GM19438 (cell line): Measurements from ENCODE around the gene KNDC1.

Source experiments
- ATAC-seq: cut with Tn5 transposase; IDR thresholded peaks from one replicate; pipeline ENCODE4 v1.9.1; 2021; ENCODE audit warnings: low read depth; ENCODE audit not compliant: unreplicated experiment

The KNDC1 gene

GRCh38 chr10:133187906-133188681, 28.1 kb downstream of the KNDC1 start:
- no peak for ATAC-seq

GRCh38 chr10:133189256-133189655, 29.2 kb downstream of the KNDC1 start:
- no peak for ATAC-seq

GRCh38 chr10:133189726-133190125, 29.7 kb downstream of the KNDC1 start:
- ATAC-seq, result no peak

DNA sequence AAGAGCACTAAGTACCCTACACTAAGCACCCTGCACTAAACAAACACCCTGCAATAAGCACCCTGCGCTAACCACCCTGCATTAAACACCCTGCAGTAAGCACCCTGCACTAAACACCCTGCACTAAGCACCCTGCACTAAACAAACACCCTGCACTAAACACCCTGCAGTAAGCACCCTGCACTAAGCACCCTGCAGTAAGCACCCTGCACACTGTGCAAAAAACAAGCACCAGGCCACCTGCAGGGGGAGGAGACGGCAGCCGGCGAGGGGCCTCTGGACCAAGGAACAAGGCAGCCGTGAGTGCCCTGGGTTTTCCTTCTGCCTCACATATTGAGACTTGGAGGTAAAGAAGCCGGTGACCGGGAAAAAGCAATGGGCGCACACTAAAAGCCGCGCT, 30.2 kb downstream of the KNDC1 start:
- ATAC-seq, result no peak

DNA sequence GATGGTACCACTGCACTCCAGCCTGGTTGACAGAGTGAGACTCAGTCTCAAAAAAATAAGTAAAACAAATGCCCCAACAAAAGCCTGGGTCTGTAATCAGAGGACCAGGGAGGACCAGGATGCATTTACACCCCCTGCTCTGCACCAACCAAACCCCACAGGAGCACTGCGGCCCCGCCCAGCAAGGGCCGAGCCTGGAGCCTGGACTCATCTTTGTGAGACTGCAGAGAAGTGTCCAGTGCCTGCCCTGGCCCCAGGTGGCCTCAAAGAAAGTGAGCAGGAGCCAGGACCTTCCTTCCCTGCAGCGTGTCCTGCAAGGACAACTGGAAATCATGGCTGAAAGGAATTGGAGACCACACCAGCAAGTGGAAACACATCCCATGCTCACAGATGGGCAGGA, 31.6 kb downstream of the KNDC1 start:
- no peak for ATAC-seq

GRCh38 chr10:133194151-133194550, 34.1 kb downstream of the KNDC1 start:
- no peak for ATAC-seq

DNA sequence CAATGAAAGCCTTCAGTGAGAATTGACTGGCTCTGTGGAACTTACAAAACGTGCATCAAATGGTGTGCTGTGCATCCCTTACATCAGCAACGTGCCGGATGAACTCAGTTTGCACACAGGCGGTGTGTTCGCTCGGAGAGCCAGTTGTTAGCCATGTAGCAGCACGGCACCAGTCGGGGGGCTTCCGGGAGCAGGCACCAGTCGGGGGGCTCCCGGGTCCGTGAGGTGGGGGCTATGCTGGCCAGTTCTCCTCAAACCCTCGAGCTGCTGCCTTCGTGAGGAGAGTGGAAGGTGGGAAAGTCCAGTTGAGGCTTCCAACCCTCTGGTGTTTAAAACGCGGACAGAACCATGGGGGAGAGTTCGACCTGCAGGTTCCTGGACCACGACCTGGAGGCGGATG, 35.1 kb downstream of the KNDC1 start:
- no peak for ATAC-seq

DNA sequence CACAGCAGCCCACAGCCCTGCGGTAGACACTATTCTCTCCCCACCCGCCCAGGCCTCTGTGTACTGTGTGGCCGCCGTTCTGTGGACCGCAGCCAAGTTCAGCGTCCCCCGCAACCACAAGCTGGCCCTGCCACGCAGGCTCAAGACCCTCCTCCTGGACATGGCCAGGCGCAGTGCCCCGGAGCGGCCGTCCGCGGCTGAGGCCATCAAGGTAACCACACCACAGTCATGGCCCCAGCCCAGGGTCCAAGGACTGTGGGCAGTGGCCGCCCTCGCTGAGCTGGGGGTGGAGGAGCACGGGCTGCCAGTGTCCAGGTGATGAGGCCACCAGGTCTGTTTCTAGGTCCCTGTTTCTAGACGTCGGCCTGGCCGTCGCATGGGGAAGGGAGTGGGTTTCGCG, 35.6 kb downstream of the KNDC1 start:
- no peak for ATAC-seq

- no peak for ATAC-seq
Observed at GRCh38 chr10:133196221-133196915, 36.3 kb downstream of the KNDC1 start.

- ATAC-seq, result no peak
Observed at GRCh38 chr10:133196936-133197758, 37.1 kb downstream of the KNDC1 start.

DNA sequence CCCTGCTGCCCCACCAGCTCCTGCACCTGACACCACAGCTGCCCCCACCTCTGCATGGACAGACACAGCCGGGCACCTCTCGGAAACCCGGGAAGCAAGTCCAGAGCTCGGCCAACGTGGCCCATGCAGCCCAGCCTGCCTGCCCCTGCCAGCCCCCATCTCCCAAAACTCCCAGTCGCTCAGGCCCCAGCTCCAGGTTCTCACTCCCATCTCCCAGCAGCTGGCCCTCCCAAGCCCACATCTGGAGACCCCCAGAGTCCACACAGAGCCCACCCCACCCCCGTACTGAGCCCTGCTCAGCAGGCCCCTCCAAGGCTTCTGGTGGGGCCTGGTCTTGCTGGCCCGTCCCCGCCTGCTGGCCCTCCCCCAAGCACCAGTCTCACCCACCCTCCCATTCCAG, 37.8 kb downstream of the KNDC1 start:
- ATAC-seq, result no peak

DNA sequence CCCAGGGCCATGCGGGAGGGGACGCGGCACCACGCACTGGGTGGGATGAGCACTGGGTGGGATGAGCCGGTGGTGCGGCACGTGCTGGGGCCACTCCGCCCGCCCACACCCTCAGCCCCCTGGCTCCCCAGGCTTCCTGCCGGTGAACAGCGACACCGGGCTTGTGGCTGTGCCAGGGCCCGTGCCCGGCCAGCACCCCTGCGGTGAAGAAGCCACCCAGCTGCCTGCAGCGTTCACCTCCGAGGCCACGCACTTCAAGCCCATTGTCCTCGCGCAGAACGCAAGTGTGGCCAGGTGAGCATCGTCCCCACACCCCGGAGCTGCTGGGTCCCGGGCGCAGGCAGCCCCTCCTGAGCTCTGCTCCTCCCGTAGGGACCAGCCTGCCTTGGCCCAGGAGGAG, 38.2 kb downstream of the KNDC1 start:
- ATAC-seq, result no peak

DNA sequence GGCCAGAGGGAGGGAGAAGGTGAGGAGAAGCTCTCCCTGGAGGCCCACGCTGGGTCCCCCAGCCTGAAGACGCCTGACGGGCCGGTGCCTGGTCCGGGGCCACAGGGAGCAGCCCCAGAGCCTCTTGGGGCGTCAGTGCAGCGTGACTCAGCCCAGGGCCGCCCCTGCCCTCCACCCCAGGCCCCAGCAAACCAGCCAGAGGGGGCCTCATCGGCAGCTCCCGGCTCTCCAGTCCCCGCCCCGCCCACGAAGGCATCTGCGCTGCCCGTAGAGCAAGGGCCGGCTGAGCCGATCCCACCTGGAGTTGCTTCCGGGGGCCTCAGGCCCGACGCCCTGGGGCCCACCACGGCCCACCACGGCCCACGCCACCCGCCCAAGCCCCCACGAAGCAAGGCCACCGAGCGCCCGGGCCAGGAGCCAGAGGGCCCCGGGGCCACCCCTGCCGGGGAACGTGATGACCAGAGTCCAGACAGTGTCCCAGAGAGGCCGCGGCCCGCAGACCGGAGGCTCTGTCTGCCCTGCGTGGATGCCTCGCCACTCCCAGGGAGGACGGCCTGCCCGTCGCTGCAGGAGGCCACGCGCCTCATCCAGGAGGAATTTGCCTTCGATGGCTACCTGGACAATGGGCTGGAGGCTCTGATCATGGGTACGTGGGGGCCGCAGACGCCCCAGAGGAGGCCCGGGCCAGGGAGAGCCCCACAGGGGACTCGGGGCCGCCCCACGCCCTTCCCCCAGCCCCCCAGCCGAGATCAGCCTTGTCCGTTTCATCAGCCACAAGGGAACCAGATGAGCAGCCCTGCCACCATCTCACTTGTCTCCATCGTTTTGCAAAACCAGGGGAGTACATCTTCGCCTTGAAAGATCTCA, 38.8 kb downstream of the KNDC1 start:
- no peak for ATAC-seq

DNA sequence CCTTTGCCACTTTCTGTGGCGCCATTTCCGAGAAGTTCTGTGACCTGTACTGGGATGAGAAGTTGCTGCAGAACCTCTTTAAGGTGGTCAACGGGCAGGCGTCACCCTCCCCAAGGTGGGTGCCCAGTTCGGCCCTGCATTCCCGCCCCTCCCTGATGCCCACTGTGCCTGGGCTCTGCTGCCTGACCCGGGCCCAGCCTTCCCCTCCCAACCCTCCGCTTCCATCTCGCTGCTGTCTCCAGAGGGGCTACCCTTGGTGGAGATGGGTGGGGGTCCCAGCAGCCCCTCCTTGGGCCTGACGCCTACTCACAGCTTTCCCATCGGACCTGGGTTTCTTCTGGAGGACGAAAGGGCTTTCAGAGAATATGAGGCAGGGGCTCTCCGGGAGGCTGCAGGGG, 39.5 kb downstream of the KNDC1 start:
- ATAC-seq, result no peak

DNA sequence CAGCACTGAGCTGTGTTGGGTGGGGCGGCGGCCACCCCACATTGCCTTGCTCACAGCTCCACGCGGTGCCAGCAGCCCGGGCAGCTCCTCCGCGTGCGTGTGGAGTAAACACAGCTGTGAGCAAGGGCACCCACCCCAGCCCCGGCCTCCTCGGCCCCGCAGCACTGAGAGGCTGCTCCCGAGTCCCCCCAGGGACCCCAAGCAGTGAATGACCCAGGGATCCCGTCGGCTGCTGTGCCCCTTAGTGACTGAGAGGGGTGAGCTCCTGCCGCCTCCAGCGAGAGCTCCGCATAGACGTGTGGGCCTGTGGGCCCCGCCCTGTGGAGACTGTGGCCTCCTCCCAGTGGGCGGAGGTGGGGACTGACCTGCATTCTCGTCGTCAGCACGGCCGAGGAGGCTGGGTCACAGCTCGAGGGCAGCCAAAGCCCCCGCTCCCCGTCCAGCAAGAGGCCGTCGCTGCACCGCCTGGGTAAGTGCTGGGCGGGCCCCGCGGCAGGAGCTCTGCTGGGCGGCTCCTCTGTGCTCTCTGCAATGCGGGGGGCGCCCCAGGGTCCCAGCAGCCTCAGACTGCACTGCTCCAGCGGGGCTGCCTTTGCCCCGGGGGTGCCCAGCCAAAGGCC, 40.1 kb downstream of the KNDC1 start:
- ATAC-seq, result no peak

- no peak for ATAC-seq
Observed at GRCh38 chr10:133200621-133201031, 40.6 kb downstream of the KNDC1 start.

GRCh38 chr10:133201151-133201947, 41.3 kb downstream of the KNDC1 start:
- ATAC-seq, result no peak

DNA sequence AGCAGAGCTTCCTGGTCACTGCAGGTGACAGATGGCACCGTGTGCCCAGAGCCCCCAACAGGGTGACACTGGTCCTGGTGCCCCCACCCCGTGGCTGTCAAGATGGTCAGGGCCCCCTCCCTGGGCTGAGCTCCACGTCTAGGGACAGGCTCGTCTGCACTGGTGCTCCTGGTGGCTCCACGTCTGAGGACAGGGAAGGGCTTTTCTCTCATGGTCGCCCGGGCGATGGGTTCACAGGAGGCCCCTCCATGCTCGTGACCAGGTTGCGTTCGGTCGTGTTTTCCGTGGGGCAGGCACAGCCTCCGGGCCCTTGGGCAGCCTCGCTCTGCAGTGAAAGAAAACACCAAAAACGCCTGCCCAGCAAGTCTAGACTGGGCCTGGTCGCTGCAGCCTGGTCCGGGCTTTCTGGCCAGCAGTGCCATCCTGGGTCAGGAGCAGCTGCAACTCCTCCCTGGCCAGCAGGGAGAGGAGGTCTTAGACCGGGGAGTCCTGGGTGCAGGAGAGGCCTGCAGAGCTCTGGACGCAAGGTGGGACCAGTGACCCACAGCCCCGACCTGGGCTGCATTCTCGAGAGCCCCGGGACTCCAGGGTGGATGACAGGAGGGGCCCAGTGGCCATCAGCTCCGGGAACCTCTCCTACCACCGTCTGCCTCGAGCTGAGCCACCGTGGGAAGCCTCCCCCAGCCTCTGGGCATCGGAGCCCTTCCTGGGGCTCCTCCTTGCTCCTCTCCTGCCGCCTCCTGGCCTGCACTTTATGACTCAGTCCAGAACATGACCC, 42.1 kb downstream of the KNDC1 start:
- no peak for ATAC-seq
